Body of pancreas (tissue), 4 donors: Measurements from ENCODE around the gene ZNF202. TPM values are rescaled to one million over a fixed set of nuclear protein-coding genes. Genes with fewer than 3 reads are reported as not detected.
"Not testable (repeated sequence)": the region's sequence is repeated elsewhere in the genome, so short reads cannot be mapped to it uniquely, and the experiment has no call there.

ENCODE experiments used
- ATAC-seq: fragments of 150-250 bp; one replicate; pipeline ENCODE4 v1.9.1; 2016
- DNase-seq, 4 donors: peaks; one replicate each; pipeline ENCODE4 v3.0.0-alpha.2; 2019
- H3K27ac ChIP-seq, 4 donors: fragments of 200-600 bp; sonication (generic); 1 replicate in 3 of 4; 2 replicates in 1 of 4; pipeline versions ENCODE4 v1.5.1 to v1.6.1; 2016 to 2019; ENCODE audit warnings: mild to moderate bottlenecking in 1 of 4, mixed read lengths in 1 of 4, moderate library complexity in 1 of 4
- H3K27me3 ChIP-seq, 2 donors: fragments of 200-600 bp; sonication (generic); one replicate each; pipeline ENCODE4 v1.6.0; 2016; ENCODE audit warnings: mild to moderate bottlenecking in 1 of 2
- H3K36me3 ChIP-seq, 2 donors: fragments of 200-600 bp; sonication (generic); replicated peaks in 1 of 2; 2 replicates each; pipeline ENCODE4 v1.5.1; 2016; ENCODE audit warnings: low read depth in 2 of 2; ENCODE audit not compliant: insufficient read depth in 1 of 2
- H3K4me1 ChIP-seq: fragments of 200-600 bp; sonication (generic); one replicate; pipeline ENCODE4 v1.6.0; 2016
- H3K4me3 ChIP-seq, 2 donors: fragments of 200-600 bp; sonication (generic); 1 replicate in 1 of 2; 2 replicates in 1 of 2; pipeline ENCODE4 v1.5.1; 2016 to 2019
- H3K9me3 ChIP-seq, 3 donors: fragments of 200-600 bp; sonication (generic); 1 replicate in 2 of 3; 2 replicates in 1 of 3; pipeline ENCODE4 v1.5.1; 2016
- CTCF ChIP-seq, 7 experiments: fragments of 450-650 bp in 4 of 7; fragments of 200-600 bp in 3 of 7; sonication (generic) in 3 of 7; IDR thresholded peaks; one replicate each; pipeline ENCODE4 v1.5.1; 2016 to 2019; ENCODE audit warnings: antibody characterized with exemption in 7 of 7
- POLR2A ChIP-seq, 3 donors: fragments of 450-650 bp; IDR thresholded peaks; one replicate each; pipeline ENCODE4 v1.6.1; 2016; ENCODE audit warnings: antibody characterized with exemption in 3 of 3, mild to moderate bottlenecking in 2 of 3
- WGBS, 2 donors: methylation state at CpG; one replicate each; pipeline ENCODE4 v1.1.5; 2017; 5-methylcytosine and 5-hydroxymethylcytosine counted together
- intact Hi-C: fragments of 100-400 bp; cut with DNase I; formaldehyde crosslinking; loops from one replicate; pipeline ENCODE4 v1.15.1; 2023
- total RNA-seq, 2 donors: library from RNA; depleted of rRNA; stranded (reverse); fragments of >200 nt; gene quantifications; one replicate each; pipeline ENCODE4 v1.1.0, GENCODE V29; 2016

Gene ZNF202
- total RNA-seq, 2 donors from 2014 or later, result 11.5 to 15.3 TPM

- TF ChIP-seq POLR2A (IDR thresholded peaks at IDR 0.05) (no peak), CTCF (IDR thresholded peaks at IDR 0.05) (no peak)
- intact Hi-C loops, result no loop called here
- 82 to 90% methylated on average over 6 to 8 of the region's 8 CpGs for WGBS, 2 donors
- Histone ChIP-seq H3K36me3 (peaks cover 9 to 49% of the 10 kb centered on the region in 2 donors), H3K9me3 (no peaks in the 10 kb centered on the region), H3K27ac (no peak overlapping the region), H3K27me3 (no peaks in the 10 kb centered on the region), H3K4me1 (no peaks in the 10 kb centered on the region), H3K4me3 (no peak overlapping the region)
- ATAC-seq (no peak), DNase-seq (no peak)
Measured at GRCh38 chr11:123729602-123730001, 11.9 kb downstream of the ZNF202 start.

- Histone ChIP-seq H3K9me3 (no peaks in the 10 kb centered on the region), H3K4me3 (no peak overlapping the region), H3K36me3 (peaks cover 9 to 50% of the 10 kb centered on the region in 2 donors), H3K27ac (no peak overlapping the region), H3K27me3 (no peaks in the 10 kb centered on the region), H3K4me1 (no peaks in the 10 kb centered on the region)
- TF ChIP-seq POLR2A (IDR thresholded peaks at IDR 0.05) (no peak), CTCF (IDR thresholded peaks at IDR 0.05) (no peak)
- intact Hi-C loops, result no loop called here
- WGBS, 2 donors, result 97% methylated on average over 23 of the region's 23 CpGs
- ATAC-seq (no peak), DNase-seq (no peak)
Measured at GRCh38 chr11:123725995-123726655, 15.3 kb downstream of the ZNF202 start.

DNA sequence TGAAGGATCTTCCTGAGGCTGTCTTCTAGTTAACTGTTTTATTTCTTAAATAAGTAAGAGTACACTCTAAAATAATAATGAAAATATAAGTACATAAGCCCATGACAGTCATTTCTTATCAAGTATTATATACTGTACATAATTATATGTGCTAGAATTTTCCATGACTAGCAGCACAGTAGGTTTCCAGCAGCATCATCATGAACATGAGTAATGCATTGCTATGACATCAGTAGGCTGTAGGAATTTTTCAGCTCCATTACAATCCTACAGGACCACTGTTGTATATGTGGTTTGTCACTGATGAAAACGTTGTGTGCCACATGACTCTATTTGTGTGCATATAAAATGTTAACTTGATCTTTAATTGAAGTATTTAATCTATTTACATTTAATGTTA lies 22.0 kb downstream of the ZNF202 start:
- ATAC-seq, result no peak
- WGBS, 2 donors, result 65 to 73% methylated on average over 1 of the region's 1 CpG
- no peaks in the 10 kb centered on the region for H3K27me3 ChIP-seq
- no peaks in the 10 kb centered on the region for H3K9me3 ChIP-seq
- H3K4me1 ChIP-seq, result no peaks in the 10 kb centered on the region
- H3K36me3 ChIP-seq, result no peaks in the 10 kb centered on the region
- DNase-seq, result no peak
- no peak overlapping the region for H3K27ac ChIP-seq
- H3K4me3 ChIP-seq, result no peak overlapping the region
- TF ChIP-seq CTCF (IDR thresholded peaks at IDR 0.05) (no peak), POLR2A (IDR thresholded peaks at IDR 0.05) (no peak)
- intact Hi-C loops, result no loop called here

- H3K27me3 ChIP-seq, result no peaks in the 10 kb centered on the region
- ATAC-seq (no peak), DNase-seq (no peak)
- no peaks in the 10 kb centered on the region for H3K9me3 ChIP-seq
- H3K27ac ChIP-seq, result no peak overlapping the region
- 88 to 92% methylated on average over 4 of the region's 4 CpGs for WGBS, 2 donors
- H3K4me1 ChIP-seq, result no peaks in the 10 kb centered on the region
- H3K4me3 ChIP-seq, result no peak overlapping the region
- no peak for TF ChIP-seq CTCF (IDR thresholded peaks at IDR 0.05)
- TF ChIP-seq POLR2A (IDR thresholded peaks at IDR 0.05), result no peak
- H3K36me3 ChIP-seq, result no peaks in the 10 kb centered on the region
- intact Hi-C loops, result no loop called here
Measured at GRCh38 chr11:123718469-123718868, 23.0 kb downstream of the ZNF202 start.

GRCh38 chr11:123718063-123718462 lies 23.4 kb downstream of the ZNF202 start:
- no peaks in the 10 kb centered on the region for H3K4me1 ChIP-seq
- H3K4me3 ChIP-seq, result no peak overlapping the region
- no peak for DNase-seq
- no peaks in the 10 kb centered on the region for H3K27me3 ChIP-seq
- no peak overlapping the region for H3K27ac ChIP-seq
- TF ChIP-seq CTCF (IDR thresholded peaks at IDR 0.05), result no peak
- no peak for TF ChIP-seq POLR2A (IDR thresholded peaks at IDR 0.05)
- H3K36me3 ChIP-seq, result no peaks in the 10 kb centered on the region
- no peaks in the 10 kb centered on the region for H3K9me3 ChIP-seq
- intact Hi-C loops, result no loop called here
- WGBS, 2 donors, result 89 to 94% methylated on average over 2 of the region's 2 CpGs
- no peak for ATAC-seq

DNA sequence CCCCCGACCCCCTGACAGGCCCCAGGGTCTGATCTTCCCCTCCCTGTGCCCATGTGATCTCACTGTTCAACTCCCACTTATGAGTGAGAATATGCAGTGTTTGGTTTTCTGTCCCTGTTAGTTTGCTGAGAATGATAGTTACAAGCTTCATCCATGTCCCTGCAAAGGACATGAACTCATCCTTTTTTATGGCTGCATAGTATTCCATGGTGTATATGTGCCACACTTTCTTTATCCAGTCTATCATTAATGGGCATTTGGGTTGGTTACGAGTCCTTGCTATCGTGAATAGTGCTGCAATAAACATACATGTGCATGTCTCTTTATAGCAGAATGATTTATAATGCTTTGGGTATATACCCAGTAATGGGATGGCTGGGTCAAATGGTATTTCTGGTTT lies 28.8 kb downstream of the ZNF202 start:
- WGBS, 2 donors, result 65 to 73% methylated on average over 3 of the region's 3 CpGs
- H3K27me3 ChIP-seq, ATAC-seq, H3K4me1 ChIP-seq, H3K9me3 ChIP-seq, H3K4me3 ChIP-seq, H3K27ac ChIP-seq, intact Hi-C loops, DNase-seq, H3K36me3 ChIP-seq: not testable (repeated sequence)
